ENCODE data around the gene EPGN. TPM values are rescaled to one million over a fixed set of nuclear protein-coding genes. Genes with fewer than 3 reads are reported as not detected.

Gene EPGN
- total and polyA plus RNA-seq, 9 donors, result 0.18 to 6.5 (median 0.34) TPM; not detected in 3

- no peaks in the 10 kb centered on the region for H3K4me1 ChIP-seq (ENCODE audit: insufficient read depth)
- TF ChIP-seq CTCF (IDR thresholded peaks at IDR 0.05) (no peak), EP300 (IDR thresholded peaks at IDR 0.05) (no peak)
- no peaks in the 10 kb centered on the region for H3K27me3 ChIP-seq
- no peak overlapping the region for H3K27ac ChIP-seq
- no peaks in the 10 kb centered on the region for H3K9me3 ChIP-seq
- DNase-seq, result no peak
- H3K4me3 ChIP-seq, result no peak overlapping the region
- WGBS, 3 donors, result 92 to 98% (median 95%) methylated on average over 1 of the region's 1 CpG
- H3K36me3 ChIP-seq, result no peaks in the 10 kb centered on the region
- intact Hi-C loops (cut with DNase I), result no loop called here
These were observed 3.3 kb upstream of the EPGN start for GRCh38 chr4:74305000-74305399.

- TF ChIP-seq CTCF (IDR thresholded peaks at IDR 0.05) (no peak), POLR2A (IDR thresholded peaks at IDR 0.05) (no peak), EP300 (IDR thresholded peaks at IDR 0.05) (no peak)
- Histone ChIP-seq H3K27me3 (no peaks in the 10 kb centered on the region), H3K36me3 (no peaks in the 10 kb centered on the region), H3K27ac (no peak overlapping the region), H3K9me3 (no peaks in the 10 kb centered on the region), H3K4me3 (no peak overlapping the region), H3K4me1 (ENCODE audit: insufficient read depth) (no peaks in the 10 kb centered on the region)
- DNase-seq, result no peak
- intact Hi-C loops (cut with DNase I), result no loop called here
- WGBS, 3 donors, result 92 to 98% (median 95%) methylated on average over 1 of the region's 1 CpG
These were observed 1.1 kb upstream of the EPGN start for GRCh38 chr4:74307170-74307569.

GRCh38 chr4:74309223-74309622, 953 bp downstream of the EPGN start:
- Histone ChIP-seq H3K9me3 (no peaks in the 10 kb centered on the region), H3K4me3 (no peak overlapping the region), H3K27me3 (no peaks in the 10 kb centered on the region), H3K27ac (no peak overlapping the region), H3K4me1 (ENCODE audit: insufficient read depth) (no peaks in the 10 kb centered on the region), H3K36me3 (no peaks in the 10 kb centered on the region)
- DNase-seq, result no peak
- intact Hi-C loops (cut with DNase I), result no loop called here
- TF ChIP-seq EP300 (IDR thresholded peaks at IDR 0.05), result no peak
- TF ChIP-seq POLR2A (IDR thresholded peaks at IDR 0.05), result no peak
- no peak for TF ChIP-seq CTCF (IDR thresholded peaks at IDR 0.05)

- WGBS, 3 donors, result 22 to 26% (median 22%) methylated on average over 4 of the region's 4 CpGs
- Histone ChIP-seq H3K9me3 (no peaks in the 10 kb centered on the region), H3K4me1 (ENCODE audit: insufficient read depth) (no peaks in the 10 kb centered on the region), H3K27me3 (no peaks in the 10 kb centered on the region), H3K27ac (no peak overlapping the region), H3K36me3 (no peaks in the 10 kb centered on the region), H3K4me3 (no peak overlapping the region)
- no peak for DNase-seq
- intact Hi-C loops (cut with DNase I), result no loop called here
- no peak for TF ChIP-seq EP300 (IDR thresholded peaks at IDR 0.05)
- no peak for TF ChIP-seq POLR2A (IDR thresholded peaks at IDR 0.05)
- peak in 2 of 3 donors; percentile 17 to 29 for TF ChIP-seq CTCF (IDR thresholded peaks at IDR 0.05)
These were observed 3.5 kb downstream of the EPGN start for GRCh38 chr4:74311696-74312313.
